NB4 (cell line): ENCODE data around the gene NCLN.

Experiments used
- TF ChIP-seq, protein P1 (sequence below): IDR thresholded peaks from one replicate; pipeline ENCODE4 v1.5.1; 2012; ENCODE audit warnings: low read depth, low read length
- TF ChIP-seq, protein P2 (sequence below): IDR thresholded peaks from 2 replicates; pipeline ENCODE4 v1.6.1; 2011; ENCODE audit warnings: low read depth, low read length

DNA sequence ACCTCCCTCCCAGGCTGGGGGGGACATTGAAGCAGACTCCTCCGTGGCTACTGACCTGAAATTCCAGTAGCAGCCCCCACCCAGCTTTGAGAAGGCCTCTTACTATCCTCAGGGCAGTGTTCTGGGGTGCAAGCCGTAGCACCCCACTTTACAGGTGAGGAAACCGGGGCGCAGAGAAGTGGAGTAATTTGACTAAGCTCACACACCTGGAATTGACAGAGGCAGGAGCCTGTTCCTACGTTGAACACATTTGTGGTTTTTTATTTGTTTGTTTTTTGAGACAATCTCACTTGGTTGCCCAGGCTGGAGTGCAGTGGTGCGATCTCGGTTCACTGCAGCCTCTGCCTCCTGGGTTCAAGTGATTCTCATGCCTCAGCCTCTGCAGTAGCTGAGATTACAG lies 21.8 kb upstream of the NCLN start:
- TF ChIP-seq, protein P1, sequence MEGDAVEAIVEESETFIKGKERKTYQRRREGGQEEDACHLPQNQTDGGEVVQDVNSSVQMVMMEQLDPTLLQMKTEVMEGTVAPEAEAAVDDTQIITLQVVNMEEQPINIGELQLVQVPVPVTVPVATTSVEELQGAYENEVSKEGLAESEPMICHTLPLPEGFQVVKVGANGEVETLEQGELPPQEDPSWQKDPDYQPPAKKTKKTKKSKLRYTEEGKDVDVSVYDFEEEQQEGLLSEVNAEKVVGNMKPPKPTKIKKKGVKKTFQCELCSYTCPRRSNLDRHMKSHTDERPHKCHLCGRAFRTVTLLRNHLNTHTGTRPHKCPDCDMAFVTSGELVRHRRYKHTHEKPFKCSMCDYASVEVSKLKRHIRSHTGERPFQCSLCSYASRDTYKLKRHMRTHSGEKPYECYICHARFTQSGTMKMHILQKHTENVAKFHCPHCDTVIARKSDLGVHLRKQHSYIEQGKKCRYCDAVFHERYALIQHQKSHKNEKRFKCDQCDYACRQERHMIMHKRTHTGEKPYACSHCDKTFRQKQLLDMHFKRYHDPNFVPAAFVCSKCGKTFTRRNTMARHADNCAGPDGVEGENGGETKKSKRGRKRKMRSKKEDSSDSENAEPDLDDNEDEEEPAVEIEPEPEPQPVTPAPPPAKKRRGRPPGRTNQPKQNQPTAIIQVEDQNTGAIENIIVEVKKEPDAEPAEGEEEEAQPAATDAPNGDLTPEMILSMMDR = no peak
- TF ChIP-seq, protein P2, sequence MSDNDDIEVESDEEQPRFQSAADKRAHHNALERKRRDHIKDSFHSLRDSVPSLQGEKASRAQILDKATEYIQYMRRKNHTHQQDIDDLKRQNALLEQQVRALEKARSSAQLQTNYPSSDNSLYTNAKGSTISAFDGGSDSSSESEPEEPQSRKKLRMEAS = no peak
